Ovary (tissue), 9 donors: ENCODE measurements around the gene HOXD11. TPM values are rescaled to one million over a fixed set of nuclear protein-coding genes. Genes with fewer than 3 reads are reported as not detected.
A peak's percentile ranks its signal among the peaks of the same experiment; 100 is the strongest.

ENCODE experiments used
- DNase-seq, 5 donors: peaks; one replicate each; pipeline ENCODE4 v3.0.0-alpha.2; 2019 to 2020
- H3K27ac ChIP-seq, 2 donors: fragments of 200-600 bp; one replicate each; pipeline versions ENCODE4 v1.5.1 to v1.8.0; 2019 to 2022
- H3K27me3 ChIP-seq: fragments of 200-600 bp; one replicate; pipeline ENCODE4 v1.8.0; 2022
- H3K36me3 ChIP-seq: fragments of 200-600 bp; sonication (generic); one replicate; pipeline ENCODE4 v1.5.1; 2019
- H3K4me1 ChIP-seq: one replicate; pipeline ENCODE4 v1.8.1; 2013; ENCODE audit warnings: mild to moderate bottlenecking, moderate library complexity; ENCODE audit not compliant: insufficient read depth
- H3K4me3 ChIP-seq: fragments of 200-600 bp; sonication (generic); one replicate; pipeline ENCODE4 v1.5.1; 2017
- H3K9me3 ChIP-seq, 2 donors: fragments of 200-600 bp in 1 of 2; sonication (generic) in 1 of 2; one replicate each; pipeline versions ENCODE4 v1.5.1 to v1.8.1; 2013 to 2019; ENCODE audit warnings: mild to moderate bottlenecking in 1 of 2, moderate library complexity in 1 of 2
- CTCF ChIP-seq, 3 donors: fragments of 450-650 bp in 2 of 3; fragments of 200-600 bp in 1 of 3; IDR thresholded peaks; one replicate each; pipeline versions ENCODE4 v1.5.1 to v1.8.0; 2016 to 2022; ENCODE audit warnings: antibody characterized with exemption in 3 of 3, mild to moderate bottlenecking in 1 of 3
- EP300 ChIP-seq: sonication (generic); formaldehyde crosslinking; IDR thresholded peaks from one replicate; pipeline ENCODE4 v1.6.1; 2017; ENCODE audit warnings: antibody characterized with exemption
- POLR2A ChIP-seq: fragments of 450-650 bp; IDR thresholded peaks from one replicate; pipeline ENCODE4 v1.6.1; 2017; ENCODE audit warnings: antibody characterized with exemption, mild to moderate bottlenecking, moderate library complexity
- WGBS, 3 donors: extraction: QIAGEN DNeasy Blood & Tissue Kit in 1 of 3; methylation state at CpG; one replicate each; pipeline versions ENCODE4 v1.1.5 to v1.1.7; 2013 to 2017; 5-methylcytosine and 5-hydroxymethylcytosine counted together
- intact Hi-C, 4 donors: fragments of 100-400 bp; cut with DNase I; formaldehyde crosslinking; loops; one replicate each; pipeline versions ENCODE4 v1.11.0 to v1.15.1; 2022 to 2023
- polyA plus RNA-seq, 2 donors: library from polyadenylated mRNA; stranded (reverse); fragments of 200-250 nt in 1 of 2; fragments of 350-450 nt in 1 of 2; fragmentation: Illumina TruSeq in 1 of 2; extraction: RNeasy Lipid Tissue Mini Kit (QIAGEN cat#74804) in 1 of 2; gene quantifications; one replicate each; pipeline ENCODE4 v1.2.3, GENCODE V29; 2013 to 2014
- total RNA-seq, 7 donors: library from RNA; depleted of rRNA in 2 of 7; stranded (reverse); fragments of >200 nt in 2 of 7; fragmentation: NEBNext Ultra II Directional in 3 of 7; extraction: Animal tissue kit (Norgen Biotek cat#: 25700) in 3 of 7; gene quantifications; one replicate each; pipeline versions ENCODE4 v1.1.0 to v1.2.4, GENCODE V29; 2016 to 2023
- donor health status: DM: no; HTN: no; CAD: no; lungs with moderate emphysema.
- donor health status: DM: no; HTN: no; CAD: no.
- donor health status: Bipolar disorder and iron deficiency.
- donor health status: DM: yes; HTN: yes; CAD: no.
- donor health status: DM: no; HTN: no; CAD: no.
- donor health status: DM: yes; HTN: yes; CAD: no.

Gene HOXD11
- total and polyA plus RNA-seq, 9 donors = 0.07 to 1.3 (median 0.61) TPM; not detected in 4

GRCh38 chr2:176067589-176068418 lies 39.3 kb upstream of the HOXD11 start:
- Histone ChIP-seq H3K36me3 (no peaks in the 10 kb centered on the region), H3K4me1 (peaks cover 3% of the 10 kb centered on the region), H3K27me3 (no peaks in the 10 kb centered on the region), H3K9me3 (no peaks in the 10 kb centered on the region), H3K4me3 (peak overlapping the region; percentile 18), H3K27ac (no peak overlapping the region)
- intact Hi-C loops = no loop called here
- TF ChIP-seq EP300 (no peak), CTCF (IDR thresholded peaks at IDR 0.05) (no peak)
- no peak for DNase-seq
- WGBS, 3 donors = 5 to 12% (median 9%) methylated on average over 32 to 38 of the region's 38 CpGs

GRCh38 chr2:176068419-176068832 lies 38.7 kb upstream of the HOXD11 start:
- no peak for TF ChIP-seq EP300
- TF ChIP-seq CTCF (IDR thresholded peaks at IDR 0.05) = no peak
- TF ChIP-seq POLR2A = no peak
- H3K9me3 ChIP-seq = no peaks in the 10 kb centered on the region
- H3K4me3 ChIP-seq = no peak overlapping the region
- H3K27ac ChIP-seq = no peak overlapping the region
- intact Hi-C loops = no loop called here
- DNase-seq = no peak
- no peaks in the 10 kb centered on the region for H3K36me3 ChIP-seq
- peaks cover 3% of the 10 kb centered on the region for H3K4me1 ChIP-seq
- H3K27me3 ChIP-seq = no peaks in the 10 kb centered on the region
- 3 to 7% (median 6%) methylated on average over 30 of the region's 30 CpGs for WGBS, 3 donors

GRCh38 chr2:176071330-176072291 lies 35.5 kb upstream of the HOXD11 start:
- 9 to 13% (median 10%) methylated on average over 58 of the region's 58 CpGs for WGBS, 3 donors
- intact Hi-C loops = loop anchor here in 1 of 4 donors (10.0 kb wide), 1 partner anchor 387 kb away; no protein-coding TSS in a partner anchor
- Histone ChIP-seq H3K4me3 (no peak overlapping the region), H3K4me1 (peaks cover 3% of the 10 kb centered on the region), H3K36me3 (no peaks in the 10 kb centered on the region), H3K27ac (no peak overlapping the region), H3K27me3 (no peaks in the 10 kb centered on the region), H3K9me3 (no peaks in the 10 kb centered on the region)
- DNase-seq = no peak
- TF ChIP-seq POLR2A (no peak), EP300 (no peak)

GRCh38 chr2:176072292-176072669 lies 34.8 kb upstream of the HOXD11 start:
- no peak for TF ChIP-seq EP300
- no peak for TF ChIP-seq CTCF (IDR thresholded peaks at IDR 0.05)
- TF ChIP-seq POLR2A = no peak
- Histone ChIP-seq H3K9me3 (no peaks in the 10 kb centered on the region), H3K4me1 (peaks cover 3% of the 10 kb centered on the region), H3K4me3 (no peak overlapping the region), H3K27ac (no peak overlapping the region), H3K27me3 (peaks cover 4% of the 10 kb centered on the region), H3K36me3 (no peaks in the 10 kb centered on the region)
- 29 to 41% (median 38%) methylated on average over 5 of the region's 5 CpGs for WGBS, 3 donors
- intact Hi-C loops = loop anchor here in 1 of 4 donors (10.0 kb wide), 1 partner anchor 387 kb away; no protein-coding TSS in a partner anchor
- DNase-seq = no peak
